Right lobe of liver (tissue), 6 donors: ENCODE measurements around the gene SCMH1. TPM values are rescaled to one million over a fixed set of nuclear protein-coding genes. Genes with fewer than 3 reads are reported as not detected.

ENCODE experiments used
- ATAC-seq, 4 donors: fragments of 200-7000 bp; cut with Tn5 transposase; one replicate each; pipeline ENCODE4 v1.9.1; 2020; ENCODE audit warnings: mild to moderate bottlenecking in 4 of 4, moderate library complexity in 4 of 4
- DNase-seq, 3 donors: peaks; one replicate each; pipeline ENCODE4 v3.0.0-alpha.2; 2020
- H3K27ac ChIP-seq, 3 donors: fragments of 200-600 bp; one replicate each; pipeline ENCODE4 v1.8.0; 2022
- H3K27me3 ChIP-seq, 2 donors: fragments of 200-600 bp; one replicate each; pipeline ENCODE4 v1.8.0; 2022
- H3K36me3 ChIP-seq, 4 donors: fragments of 200-600 bp; sonication (generic) in 1 of 4; one replicate each; pipeline versions ENCODE4 v1.5.1 to v1.8.0; 2017 to 2022; ENCODE audit warnings: control low read depth in 1 of 4
- H3K4me1 ChIP-seq, 4 donors: fragments of 200-600 bp; sonication (generic) in 1 of 4; one replicate each; pipeline versions ENCODE4 v1.5.1 to v1.8.0; 2017 to 2022; ENCODE audit warnings: control low read depth in 1 of 4
- H3K4me3 ChIP-seq, 3 donors: fragments of 200-600 bp; one replicate each; pipeline ENCODE4 v1.8.0; 2022
- H3K9me3 ChIP-seq, 4 donors: fragments of 200-600 bp; sonication (generic) in 1 of 4; one replicate each; pipeline versions ENCODE4 v1.5.1 to v1.8.0; 2017 to 2022; ENCODE audit warnings: control low read depth in 1 of 4
- CTCF ChIP-seq, 4 donors: fragments of 200-600 bp in 3 of 4; fragments of 450-650 bp in 1 of 4; IDR thresholded peaks; one replicate each; pipeline versions ENCODE4 v1.5.1 to v1.8.0; 2016 to 2022; ENCODE audit warnings: antibody characterized with exemption in 4 of 4, mild to moderate bottlenecking in 2 of 4
- POLR2A ChIP-seq: fragments of 450-650 bp; IDR thresholded peaks from one replicate; pipeline ENCODE4 v1.6.1; 2017; ENCODE audit warnings: antibody characterized with exemption, mild to moderate bottlenecking
- WGBS: methylation state at CpG from one replicate; pipeline ENCODE4 v1.1.6; 2018; ENCODE audit warnings: low coverage, low lambda C conversion rate; ENCODE audit not compliant: insufficient coverage; ENCODE audit errors: missing lambda C conversion rate; 5-methylcytosine and 5-hydroxymethylcytosine counted together
- intact Hi-C, 2 donors: fragments of 100-400 bp; cut with DNase I; formaldehyde crosslinking; loops; one replicate each; pipeline versions ENCODE4 v1.11.2 to v1.14.1; 2022
- total RNA-seq, 6 experiments: library from RNA; depleted of rRNA in 2 of 6; stranded (reverse); fragments of >200 nt in 2 of 6; fragmentation: NEBNext Ultra II Directional in 3 of 6; extraction: Animal tissue kit (Norgen Biotek cat#: 25700) in 3 of 6; gene quantifications; one replicate each; pipeline versions ENCODE4 v1.1.0 to v1.2.4, GENCODE V29; 2016 to 2023
- donor health status: DM: no; HTN: yes; CAD: no.
- donor health status: DM: no; HTN: no; CAD: no.
- donor health status: DM: no; HTN: no; CAD: no.
- donor health status: DM: no; HTN: yes; CAD: no.
- donor health status: DM: no; HTN: yes; CAD: no.

The SCMH1 gene
- total RNA-seq, 6 experiments from 2014 or later: 6.6 to 16.9 (median 13.1) TPM

GRCh38 chr1:41222496-41222895, 19.6 kb downstream of the SCMH1 start:
- DNase-seq: no peak
- peak; percentile 43 to 78 (median 58) for ATAC-seq
- no peaks in the 10 kb centered on the region for H3K27me3 ChIP-seq
- WGBS: 31% methylated on average over 2 of the region's 2 CpGs
- no peak overlapping the region for H3K27ac ChIP-seq
- TF ChIP-seq CTCF (IDR thresholded peaks at IDR 0.05) (no peak), POLR2A (no peak)
- no peaks in the 10 kb centered on the region for H3K9me3 ChIP-seq
- intact Hi-C loops: no loop called here
- H3K36me3 ChIP-seq: no peaks in the 10 kb centered on the region
- H3K4me3 ChIP-seq: no peak overlapping the region
- no peaks in the 10 kb centered on the region for H3K4me1 ChIP-seq

- Histone ChIP-seq H3K27ac (no peak overlapping the region), H3K27me3 (no peaks in the 10 kb centered on the region), H3K36me3 (no peaks in the 10 kb centered on the region), H3K4me3 (no peak overlapping the region), H3K9me3 (no peaks in the 10 kb centered on the region), H3K4me1 (no peaks in the 10 kb centered on the region)
- ATAC-seq: no peak
- no peak for DNase-seq
- intact Hi-C loops: no loop called here
- no peak for TF ChIP-seq CTCF (IDR thresholded peaks at IDR 0.05)
Measured at GRCh38 chr1:41221995-41222394, 20.1 kb downstream of the SCMH1 start.

GRCh38 chr1:41218152-41218551, 24.0 kb downstream of the SCMH1 start:
- H3K36me3 ChIP-seq: no peaks in the 10 kb centered on the region
- no peak for DNase-seq
- intact Hi-C loops: no loop called here
- 100% methylated on average over 1 of the region's 1 CpG for WGBS
- H3K9me3 ChIP-seq: no peaks in the 10 kb centered on the region
- no peak overlapping the region for H3K4me3 ChIP-seq
- no peaks in the 10 kb centered on the region for H3K27me3 ChIP-seq
- TF ChIP-seq CTCF (IDR thresholded peaks at IDR 0.05) (no peak), POLR2A (no peak)
- no peak for ATAC-seq
- H3K4me1 ChIP-seq: no peaks in the 10 kb centered on the region
- no peak overlapping the region for H3K27ac ChIP-seq

- H3K4me1 ChIP-seq: no peaks in the 10 kb centered on the region
- H3K27ac ChIP-seq: no peak overlapping the region
- TF ChIP-seq POLR2A: no peak
- TF ChIP-seq CTCF (IDR thresholded peaks at IDR 0.05): no peak
- 71% methylated on average over 1 of the region's 1 CpG for WGBS
- intact Hi-C loops: no loop called here
- DNase-seq (no peak), ATAC-seq (no peak)
- H3K9me3 ChIP-seq: no peaks in the 10 kb centered on the region
- H3K36me3 ChIP-seq: no peaks in the 10 kb centered on the region
- H3K4me3 ChIP-seq: no peak overlapping the region
- no peaks in the 10 kb centered on the region for H3K27me3 ChIP-seq
Measured at GRCh38 chr1:41217441-41217840, 24.7 kb downstream of the SCMH1 start.

GRCh38 chr1:41215623-41216022, 26.5 kb downstream of the SCMH1 start:
- DNase-seq (no peak), ATAC-seq (no peak)
- no peaks in the 10 kb centered on the region for H3K9me3 ChIP-seq
- H3K36me3 ChIP-seq: no peaks in the 10 kb centered on the region
- no peaks in the 10 kb centered on the region for H3K27me3 ChIP-seq
- no peak overlapping the region for H3K4me3 ChIP-seq
- H3K4me1 ChIP-seq: no peaks in the 10 kb centered on the region
- H3K27ac ChIP-seq: no peak overlapping the region
- intact Hi-C loops: no loop called here
- TF ChIP-seq CTCF (IDR thresholded peaks at IDR 0.05) (no peak), POLR2A (no peak)
